NCI-H748 treated with DMSO at 0.1 percent for 48 hours (cell line): ENCODE measurements around the gene MPIG6B.

ENCODE experiments used
- DNase-seq: peaks from one replicate; lab custom pipeline; 2025; lab: John Stamatoyannopoulos, UW

Gene MPIG6B, protein sequence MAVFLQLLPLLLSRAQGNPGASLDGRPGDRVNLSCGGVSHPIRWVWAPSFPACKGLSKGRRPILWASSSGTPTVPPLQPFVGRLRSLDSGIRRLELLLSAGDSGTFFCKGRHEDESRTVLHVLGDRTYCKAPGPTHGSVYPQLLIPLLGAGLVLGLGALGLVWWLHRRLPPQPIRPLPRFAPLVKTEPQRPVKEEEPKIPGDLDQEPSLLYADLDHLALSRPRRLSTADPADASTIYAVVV

DNA sequence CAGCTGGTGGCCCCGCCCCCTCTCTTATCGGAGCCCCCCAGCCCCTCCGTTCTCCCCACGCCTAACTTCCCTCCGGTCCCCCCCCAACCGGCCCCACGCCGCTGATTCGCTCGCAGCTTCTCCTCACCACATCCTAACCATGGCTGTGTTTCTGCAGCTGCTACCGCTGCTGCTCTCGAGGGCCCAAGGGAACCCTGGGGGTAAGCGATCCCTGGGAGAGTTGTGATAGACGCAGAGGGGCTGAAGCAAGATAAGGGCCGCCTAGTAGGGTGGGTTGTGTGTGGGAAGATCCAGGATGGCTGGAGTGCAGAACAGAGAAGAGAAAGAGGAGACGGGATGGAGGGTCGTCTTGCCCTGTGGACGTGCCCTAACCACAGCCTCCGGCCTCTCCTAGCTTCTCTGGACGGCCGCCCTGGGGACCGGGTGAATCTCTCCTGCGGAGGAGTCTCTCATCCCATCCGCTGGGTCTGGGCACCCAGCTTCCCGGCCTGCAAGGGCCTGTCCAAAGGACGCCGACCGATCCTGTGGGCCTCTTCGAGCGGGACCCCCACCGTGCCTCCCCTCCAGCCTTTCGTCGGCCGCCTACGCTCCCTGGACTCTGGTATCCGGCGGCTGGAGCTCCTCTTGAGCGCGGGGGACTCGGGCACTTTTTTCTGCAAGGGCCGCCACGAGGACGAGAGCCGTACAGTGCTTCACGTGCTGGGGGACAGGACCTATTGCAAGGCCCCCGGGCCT is at the start of gene MPIG6B:
Gene MPIG6B, plus strand, starts transcription at position 129 of the 735 bp plus-strand sequence. Its CDS starts 11 bp downstream, at position 140.
- no peak for DNase-seq

DNA sequence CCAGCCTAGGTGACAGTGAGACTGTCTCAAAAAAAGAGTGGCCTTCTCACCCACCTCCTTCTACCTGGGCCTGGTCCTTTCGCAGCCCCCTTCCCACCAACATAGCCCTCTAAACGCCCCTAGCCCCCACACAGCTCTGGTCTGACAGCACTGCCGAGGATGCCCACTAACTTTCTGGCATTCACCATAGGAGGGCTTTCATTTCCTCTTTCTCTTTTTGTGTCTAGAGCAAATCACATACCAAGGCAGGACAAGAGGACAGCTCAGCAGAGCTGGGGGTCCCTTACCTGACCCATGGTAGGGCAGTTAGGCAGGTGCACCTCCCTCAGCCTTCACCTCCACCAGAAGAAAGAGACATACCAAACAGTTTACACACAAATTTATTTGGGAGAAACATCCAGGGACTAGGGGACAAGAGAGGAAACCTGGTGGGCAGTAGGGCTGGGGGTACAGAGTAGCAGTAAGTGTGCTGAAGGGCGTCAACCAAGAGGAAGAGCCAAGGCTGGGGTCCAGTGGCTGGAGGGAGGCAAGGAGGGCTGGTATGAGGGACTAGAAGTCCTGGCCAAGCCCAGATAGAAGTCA is 46.8 kb upstream of the MPIG6B start:
- no peak for DNase-seq

DNA sequence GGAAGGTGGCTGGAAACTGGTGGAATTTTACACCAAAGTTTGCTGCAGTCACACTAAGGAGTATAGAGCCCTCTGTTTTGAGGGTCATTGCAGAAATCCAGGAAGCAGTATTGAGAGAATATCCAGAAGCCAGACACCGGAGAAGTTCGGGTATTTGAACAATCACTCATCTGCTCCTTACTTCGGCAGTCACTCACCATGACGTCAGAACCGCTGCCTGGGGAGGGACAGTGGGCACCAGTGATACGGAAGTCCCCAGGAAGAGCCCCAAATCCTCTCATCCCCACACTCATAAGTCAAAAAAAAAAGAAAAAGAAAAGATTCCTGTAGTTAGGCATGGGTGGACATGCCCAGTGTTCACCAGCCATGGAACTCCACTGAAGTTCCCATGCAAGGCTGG is 46.3 kb upstream of the MPIG6B start:
- no peak for DNase-seq

DNA sequence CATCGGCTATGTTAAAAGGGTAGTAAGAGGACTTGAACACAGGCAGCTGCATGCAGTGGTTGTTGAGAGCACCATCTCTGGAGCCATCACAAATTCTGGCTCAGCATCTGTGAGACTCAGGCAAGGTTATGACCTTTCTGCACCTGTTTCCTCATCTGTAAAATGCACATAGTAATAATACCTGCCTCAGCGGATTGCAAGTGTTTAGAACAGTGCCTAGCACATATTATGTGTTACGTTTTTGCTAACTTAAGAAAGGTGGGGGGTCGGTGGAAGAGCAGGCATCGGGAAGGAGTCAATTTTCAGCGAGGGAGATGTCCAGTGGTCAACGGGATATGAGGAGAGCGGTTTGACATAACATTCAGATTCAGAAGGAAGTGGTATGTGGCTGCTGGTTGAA is 45.2 kb upstream of the MPIG6B start:
- no peak for DNase-seq

DNA sequence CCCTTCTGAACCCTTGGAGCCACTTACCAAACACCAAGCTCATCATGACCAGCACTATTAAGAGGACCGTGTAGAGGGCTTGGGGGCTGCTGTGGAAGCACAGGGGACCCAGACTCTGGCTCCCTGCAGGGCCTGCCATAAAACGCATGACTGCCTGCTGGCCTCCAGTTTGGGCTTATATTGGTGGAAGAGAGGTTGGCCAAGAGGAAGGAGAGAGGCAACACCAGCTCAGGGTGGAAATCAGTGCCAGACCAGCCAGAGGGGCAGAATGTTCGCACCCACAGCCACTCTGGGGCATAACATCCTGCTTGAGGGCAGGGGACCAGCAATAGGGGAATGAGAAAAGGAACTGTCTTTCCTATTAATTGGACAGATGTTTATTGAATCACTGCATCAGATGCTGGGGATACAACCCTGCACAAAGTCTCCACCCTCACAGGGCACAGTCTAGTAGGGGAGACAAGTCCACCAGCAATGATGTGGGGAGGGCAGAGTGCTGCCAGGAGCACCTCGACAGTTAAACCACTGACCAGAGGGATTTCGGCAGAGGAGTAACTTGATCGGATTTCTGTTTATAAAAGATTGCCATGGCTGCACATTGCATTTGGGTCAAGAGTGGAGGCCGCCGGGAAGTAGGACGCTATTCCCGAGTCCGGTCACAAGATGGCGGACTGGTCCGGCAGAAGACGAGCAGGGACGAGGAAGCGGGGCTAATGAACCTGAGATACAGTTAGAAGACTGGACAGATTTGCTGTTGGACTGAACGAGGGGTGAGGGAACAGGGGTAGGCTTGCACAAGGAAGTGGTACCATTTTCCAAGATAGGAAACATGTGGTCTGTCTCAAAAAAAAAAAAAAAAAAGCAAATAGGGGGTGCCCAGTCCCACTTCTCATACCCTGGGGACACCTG is 42.7 kb upstream of the MPIG6B start, which contains the start of gene LY6G5C:
Gene LY6G5C, minus strand, starts transcription at position 842 of the 909 bp plus-strand sequence. Its CDS starts 694 bp downstream, at position 148.
- DNase-seq, result peak; percentile 95

DNA sequence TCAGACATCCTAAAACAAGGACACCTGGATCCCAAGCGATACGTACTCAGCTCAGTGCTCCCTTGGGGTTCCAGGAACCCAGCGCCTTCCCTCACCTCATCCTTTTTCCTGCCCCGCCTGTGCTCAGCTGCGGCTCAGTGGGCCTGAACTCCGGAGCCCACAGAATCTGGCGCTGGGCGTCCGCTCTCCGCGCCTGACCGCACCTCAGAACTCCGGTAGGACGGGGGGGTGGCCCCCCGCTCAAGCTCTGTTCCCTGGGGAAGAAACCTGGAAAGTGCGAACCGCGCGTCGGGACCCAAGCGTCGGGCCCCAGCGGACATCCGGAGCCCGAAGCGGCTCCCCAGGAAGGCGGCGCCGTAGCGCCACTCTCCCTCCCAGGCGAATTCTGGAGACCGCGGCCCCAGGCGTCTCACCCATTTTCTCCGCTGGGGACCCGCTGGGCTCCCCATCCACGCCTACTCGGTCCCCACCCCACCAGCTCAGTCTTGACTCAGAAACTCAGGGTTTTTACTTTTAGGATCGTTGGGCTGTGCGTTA is 42.0 kb upstream of the MPIG6B start:
- DNase-seq, result peak; percentile 68

DNA sequence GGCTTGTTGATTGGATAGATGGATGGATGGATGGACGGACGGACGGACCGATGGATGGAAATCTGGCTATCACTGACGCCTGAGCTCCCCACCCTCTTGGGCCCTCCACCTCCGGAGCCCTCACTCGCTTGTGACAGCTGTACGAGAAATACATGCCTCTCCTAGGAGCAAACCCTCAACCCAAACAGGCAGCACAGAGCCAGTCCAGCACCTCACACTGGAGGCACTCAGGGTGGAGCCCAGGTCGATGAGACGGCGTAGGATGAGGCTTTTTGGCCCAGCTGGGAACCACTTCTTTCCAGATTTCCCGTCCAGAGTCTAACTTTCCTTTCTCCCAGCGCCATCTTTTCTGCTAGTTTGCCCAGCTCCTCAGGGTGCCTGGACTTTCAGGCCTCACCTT is 39.6 kb upstream of the MPIG6B start:
- no peak for DNase-seq

DNA sequence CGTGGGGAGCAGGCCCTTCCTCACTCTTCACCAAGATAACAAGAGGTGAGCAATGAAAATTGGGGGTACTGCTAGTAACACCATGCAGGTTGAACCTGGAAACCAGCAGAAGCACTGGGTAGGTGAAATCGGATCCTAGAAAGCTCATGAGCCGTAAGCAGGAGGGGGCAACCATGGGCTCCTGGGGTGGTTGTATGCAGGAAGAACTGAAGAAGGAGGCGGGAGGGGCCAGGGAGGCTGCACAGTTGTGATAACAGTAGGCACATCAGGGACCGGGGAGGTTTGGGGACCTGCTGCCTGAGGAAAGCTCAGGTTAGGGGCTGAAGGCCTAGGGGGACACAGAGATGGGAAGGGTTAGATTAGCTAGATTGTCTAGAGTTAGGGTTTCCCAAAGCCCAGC is 36.7 kb upstream of the MPIG6B start:
- DNase-seq, result no peak

DNA sequence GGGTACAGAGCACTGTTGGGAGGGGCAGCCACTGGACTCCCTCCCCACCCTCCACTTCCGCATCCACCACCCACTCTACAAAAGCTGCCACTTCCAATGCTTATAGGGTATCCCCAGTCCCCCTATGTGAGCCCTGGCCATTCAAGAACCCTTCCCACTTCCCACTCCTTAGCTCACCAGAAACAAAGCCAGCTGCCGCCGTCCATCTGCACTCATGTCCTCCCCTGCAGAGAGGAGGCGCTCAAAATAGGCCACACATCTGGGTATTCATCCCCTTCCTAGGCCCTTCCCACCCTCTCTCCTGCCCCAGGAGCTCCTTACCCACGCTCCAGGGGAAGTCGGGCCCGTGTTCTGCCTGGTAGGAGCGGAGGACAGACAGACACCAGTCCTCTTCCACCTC is 35.9 kb upstream of the MPIG6B start:
- DNase-seq, result no peak

DNA sequence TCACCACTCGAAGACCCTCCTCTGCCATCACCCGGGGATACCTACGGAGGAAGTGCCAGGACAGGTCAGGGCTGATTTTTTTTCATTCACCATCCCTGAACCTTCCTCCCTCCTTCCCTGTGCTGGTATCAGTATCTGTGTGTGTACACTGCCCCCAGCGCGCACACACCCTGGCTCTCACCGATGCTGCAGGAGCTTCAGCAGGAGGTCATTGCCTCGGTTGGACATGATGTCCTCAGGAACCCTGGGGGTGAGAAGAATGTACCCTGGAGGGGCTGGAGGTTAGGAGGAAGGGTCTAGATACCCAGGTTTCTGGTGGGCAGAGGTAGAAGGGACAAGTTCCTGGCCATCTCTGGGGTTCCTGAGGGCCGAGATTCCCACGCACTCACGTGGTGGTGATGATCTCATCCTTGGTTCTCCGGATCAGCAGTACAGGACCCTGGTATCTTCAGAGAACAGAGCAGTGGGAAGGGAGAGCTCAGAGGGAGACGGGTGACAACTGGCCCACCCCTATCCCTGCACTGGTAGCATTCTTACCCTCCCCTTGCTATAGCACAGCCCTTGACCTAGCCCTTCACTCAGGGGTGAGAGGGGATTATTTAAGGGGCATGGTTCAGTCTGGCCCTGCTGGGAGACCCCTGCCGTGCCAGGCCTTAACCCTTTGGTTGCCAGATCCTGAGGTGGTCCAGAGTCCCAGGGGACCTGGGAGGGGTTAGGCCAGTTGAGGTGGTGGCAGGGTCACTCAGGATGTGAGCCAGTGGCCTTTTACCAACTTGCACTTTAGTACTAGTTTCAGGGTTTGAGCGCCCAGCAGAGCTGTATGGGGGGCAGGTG is 35.1 kb upstream of the MPIG6B start:
- no peak for DNase-seq

DNA sequence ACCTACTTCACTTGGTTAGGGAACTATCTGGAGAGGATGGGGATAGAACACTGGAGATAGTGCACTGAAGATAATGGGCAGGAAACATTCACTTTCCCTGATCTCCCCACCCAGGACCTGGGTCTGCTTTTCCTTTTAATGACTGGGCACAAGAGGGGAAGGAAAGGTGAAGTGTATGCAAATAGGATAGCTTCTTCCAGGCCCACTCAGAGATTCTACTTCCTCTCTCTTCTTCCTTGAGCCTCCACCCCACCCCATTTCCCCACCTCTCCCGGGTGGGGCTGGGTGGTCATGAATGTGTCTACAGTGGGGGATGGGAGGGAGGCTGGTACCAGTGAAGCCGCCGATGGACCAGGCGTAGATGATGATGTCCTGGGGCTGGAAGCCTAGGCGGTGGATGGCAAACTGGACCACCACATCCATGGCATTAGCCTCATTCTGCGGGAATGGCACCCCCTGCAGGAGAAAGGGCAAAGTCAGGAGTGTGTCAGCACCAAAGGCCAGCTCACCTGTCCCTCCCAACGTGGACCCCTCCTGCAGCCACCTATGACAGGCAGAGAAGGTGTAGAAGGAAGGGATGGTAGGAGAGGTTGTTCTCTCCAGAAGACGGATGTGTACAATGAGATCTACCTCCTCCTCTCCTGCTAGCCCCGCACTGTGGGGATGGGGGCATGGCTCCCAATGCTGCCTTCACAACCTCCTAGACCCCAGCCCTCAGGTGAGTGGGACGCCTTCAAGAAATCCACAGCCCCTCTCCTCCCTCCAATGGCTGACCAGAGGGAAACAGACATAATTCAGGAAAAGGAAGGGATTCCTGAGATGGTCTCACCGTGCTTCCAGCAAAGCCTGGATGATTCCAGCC is 33.7 kb upstream of the MPIG6B start:
- DNase-seq, result no peak

DNA sequence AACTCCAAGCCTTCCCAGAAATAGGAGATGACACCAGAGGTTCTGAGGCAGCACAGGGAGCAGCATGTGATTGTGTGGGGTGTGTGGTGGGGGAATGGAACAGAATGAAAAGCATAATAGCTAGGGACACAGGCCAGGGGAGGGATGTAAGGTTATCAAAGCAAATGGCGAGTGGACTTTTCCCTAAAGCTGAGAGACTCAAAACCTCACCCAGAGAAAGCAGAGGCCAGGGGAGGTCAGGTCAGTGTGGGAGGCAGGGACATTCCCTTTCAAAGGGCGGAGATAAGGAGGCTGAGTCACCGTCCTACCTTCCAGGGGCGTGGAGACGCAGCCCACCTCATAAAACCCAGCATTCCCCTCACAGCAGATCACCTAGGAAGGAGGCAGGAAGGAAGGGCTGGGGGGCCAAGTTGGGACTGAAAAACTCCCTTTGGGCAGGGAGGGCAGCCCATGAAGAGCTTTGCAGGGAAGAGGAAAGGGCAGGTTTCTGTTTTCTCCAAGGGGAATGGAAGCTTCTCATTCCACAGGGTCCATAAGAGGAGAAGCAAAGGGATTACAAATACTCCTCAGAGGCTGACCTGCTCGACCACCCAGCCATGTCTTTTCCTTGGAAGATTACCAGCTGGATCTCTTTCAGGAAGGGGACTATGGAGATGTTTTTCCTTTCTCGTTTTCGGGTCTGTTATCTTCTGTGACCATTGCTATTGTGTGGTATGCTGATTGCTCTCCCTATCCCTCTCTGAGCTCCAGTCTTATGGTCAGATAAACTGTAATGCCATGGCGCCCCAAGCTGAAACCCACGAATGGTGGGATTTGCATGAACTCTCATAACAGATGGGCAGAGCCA is 32.7 kb upstream of the MPIG6B start:
- no peak for DNase-seq

DNA sequence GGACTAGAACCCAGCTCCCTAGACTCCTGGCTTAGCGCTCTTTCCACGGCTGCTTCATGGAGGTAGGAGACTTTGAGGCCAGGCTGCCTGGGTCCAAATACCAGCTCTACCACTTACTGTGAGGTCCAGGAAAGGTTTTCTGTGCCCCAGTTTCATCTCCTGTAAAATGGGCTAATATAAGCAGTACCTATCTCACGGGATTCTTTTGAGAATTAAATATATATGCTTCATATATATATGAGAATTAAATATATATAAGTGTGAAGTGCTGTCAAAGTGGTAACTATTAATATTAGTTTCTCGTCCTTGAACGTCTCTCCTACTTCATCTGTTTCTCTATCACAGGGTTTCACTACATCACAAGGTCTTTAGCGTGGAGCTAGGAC is 32.1 kb upstream of the MPIG6B start:
- no peak for DNase-seq

DNA sequence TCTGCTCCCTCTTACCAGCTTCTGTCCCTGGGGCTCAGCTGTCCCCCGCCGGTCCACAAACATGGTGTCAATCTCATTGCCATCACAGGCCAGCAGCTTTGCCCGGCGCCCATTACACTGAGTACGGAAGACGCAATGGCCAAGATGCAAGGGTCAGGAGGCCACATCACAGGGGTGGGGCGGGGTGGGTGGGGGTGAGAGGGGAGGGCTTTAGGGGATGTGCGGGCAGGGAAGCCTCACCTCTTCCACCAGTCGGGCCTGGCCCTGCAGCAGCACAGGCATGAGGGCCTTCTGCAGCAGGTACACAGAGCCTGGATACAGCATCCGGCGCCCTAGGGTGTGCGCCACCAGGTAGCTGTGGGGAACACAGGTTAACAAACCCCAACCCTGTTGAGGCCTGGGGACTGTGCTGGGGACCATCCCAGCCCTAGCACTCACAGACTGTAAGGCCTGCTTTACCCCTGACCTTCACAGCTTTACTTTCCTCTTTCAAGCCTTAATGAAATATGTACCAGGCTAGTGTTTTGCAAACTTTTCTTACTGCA is 31.5 kb upstream of the MPIG6B start:
- no peak for DNase-seq

DNA sequence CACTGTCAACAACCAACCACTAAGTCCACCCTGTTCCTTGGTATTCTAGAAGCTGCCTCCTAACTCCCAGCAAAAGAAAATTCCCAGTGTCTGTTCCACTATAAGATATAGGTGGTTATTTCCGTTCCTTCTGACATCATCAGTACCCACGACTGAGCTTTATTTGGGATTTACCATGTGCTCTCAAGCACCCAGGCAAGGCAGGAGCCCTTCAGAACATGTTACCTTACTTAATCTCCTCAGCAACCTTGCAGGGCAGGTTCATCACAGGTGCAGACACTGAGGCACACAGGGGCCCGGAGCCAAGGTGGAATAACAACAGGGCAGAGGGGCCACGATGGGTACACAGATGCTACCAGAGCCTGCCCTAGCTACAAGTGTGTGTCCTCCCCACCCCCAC is 30.8 kb upstream of the MPIG6B start:
- DNase-seq, result no peak

DNA sequence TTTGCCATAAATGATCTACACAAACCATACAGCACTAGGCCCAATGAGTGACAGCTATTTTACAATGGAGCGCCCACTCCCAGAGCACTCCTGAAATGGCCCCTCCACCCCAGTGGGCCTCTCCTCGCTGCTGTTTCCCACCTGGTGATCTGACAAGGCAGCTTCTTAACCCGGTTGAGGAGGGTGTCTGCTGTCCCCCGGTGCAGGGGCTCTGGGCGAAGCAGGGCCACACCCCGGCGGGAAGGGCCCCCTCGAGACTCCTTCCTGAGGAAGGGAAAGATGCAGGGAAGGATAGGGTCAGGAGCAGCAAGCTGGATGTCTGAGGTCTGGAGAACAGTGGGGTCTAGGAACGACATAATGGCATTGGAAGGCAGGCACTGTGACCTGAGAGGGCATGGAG is 30.3 kb upstream of the MPIG6B start:
- DNase-seq, result no peak

DNA sequence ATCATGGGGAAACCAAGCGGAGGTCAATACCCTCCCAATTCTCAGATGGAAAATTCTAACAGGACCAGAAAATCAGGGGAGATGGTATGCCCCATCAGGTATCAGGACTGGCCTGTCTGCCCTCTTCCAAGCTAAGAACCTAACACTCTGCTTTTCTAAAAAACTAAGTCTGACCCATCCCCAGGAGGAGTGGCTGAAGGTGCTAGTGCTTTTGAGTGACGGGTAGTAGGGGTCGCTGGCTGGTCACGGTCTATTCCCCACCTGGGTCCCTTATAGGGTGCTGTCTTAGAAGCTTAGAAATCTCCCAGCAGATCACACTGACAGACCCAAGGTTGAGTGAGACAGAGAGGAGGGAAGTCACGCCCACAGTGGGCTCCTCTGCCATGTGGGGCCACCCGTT is 29.6 kb upstream of the MPIG6B start:
- no peak for DNase-seq

DNA sequence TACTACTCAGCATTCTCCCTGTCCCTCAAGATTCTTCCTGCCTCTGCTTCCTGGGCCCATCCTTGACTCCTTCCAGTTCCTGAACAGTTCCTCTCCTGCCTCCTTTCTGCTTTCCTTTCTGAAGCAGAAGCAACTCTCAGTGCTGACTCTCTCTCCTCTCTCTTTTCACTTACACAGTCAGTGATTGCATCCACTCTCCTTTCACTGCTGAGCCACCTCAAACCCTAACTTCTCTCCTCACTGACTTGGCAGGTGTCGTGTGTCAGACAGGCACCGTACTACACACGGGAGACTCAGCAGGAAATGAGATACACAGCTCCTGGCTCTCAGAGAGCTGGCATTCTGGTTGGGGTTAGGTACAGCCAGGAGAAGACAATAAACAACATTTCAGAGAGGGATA is 25.6 kb upstream of the MPIG6B start:
- DNase-seq, result no peak
